CD14-positive monocyte (primary cell): ENCODE measurements around the gene MAD1L1. TPM values are rescaled to one million over a fixed set of nuclear protein-coding genes. Genes with fewer than 3 reads are reported as not detected.

Source experiments
- DNase-seq, 3 donors: peaks; one replicate each; pipeline ENCODE4 v3.0.0-alpha.2; 2011 to 2022
- H2AFZ ChIP-seq: 2 replicates; pipeline ENCODE4 v1.6.0; 2012; ENCODE audit warnings: mild to moderate bottlenecking, low read depth, low read length, inconsistent platforms; ENCODE audit not compliant: insufficient read depth, poor library complexity, severe bottlenecking
- H3K27ac ChIP-seq, 2 donors: 1 replicate in 1 of 2; 2 replicates in 1 of 2; pipeline ENCODE4 v1.5.1; 2012 to 2013; ENCODE audit warnings: low read length in 2 of 2, control low read depth in 1 of 2, inconsistent platforms in 1 of 2, low read depth in 1 of 2, mild to moderate bottlenecking in 1 of 2
- H3K27me3 ChIP-seq, 2 donors: one replicate each; pipeline versions ENCODE4 v1.6.0 to v1.6.1; 2011 to 2013; ENCODE audit warnings: low read length in 2 of 2; ENCODE audit not compliant: control insufficient read depth in 2 of 2, insufficient read depth in 2 of 2
- H3K36me3 ChIP-seq, 2 donors: replicated peaks in 1 of 2; 1 replicate in 1 of 2; 2 replicates in 1 of 2; pipeline versions ENCODE4 v1.5.1 to v1.6.1; 2012 to 2013; ENCODE audit warnings: low read length in 2 of 2, control low read depth in 1 of 2, inconsistent platforms in 1 of 2, mild to moderate bottlenecking in 1 of 2; ENCODE audit not compliant: insufficient read depth in 2 of 2, control insufficient read depth in 1 of 2
- H3K4me1 ChIP-seq, 2 donors: 1 replicate in 1 of 2; 2 replicates in 1 of 2; pipeline versions ENCODE4 v1.5.1 to v1.6.1; 2012 to 2013; ENCODE audit warnings: low read length in 2 of 2, control low read depth in 1 of 2, inconsistent platforms in 1 of 2, mild to moderate bottlenecking in 1 of 2, moderate library complexity in 1 of 2; ENCODE audit not compliant: insufficient read depth in 2 of 2, control insufficient read depth in 1 of 2
- H3K4me2 ChIP-seq: replicated peaks from 2 replicates; pipeline ENCODE3; 2012; ENCODE audit warnings: low read length, moderate library complexity, mild to moderate bottlenecking; ENCODE audit not compliant: poor library complexity, severe bottlenecking; ENCODE audit errors: extremely low read depth
- H3K4me3 ChIP-seq, 3 experiments: fragments of 200-600 bp in 1 of 3; sonication (generic) in 1 of 3; replicated peaks in 1 of 3; 1 replicate in 2 of 3; 2 replicates in 1 of 3; pipeline ENCODE4 v1.5.1; 2011 to 2013; ENCODE audit warnings: low read length in 3 of 3, mild to moderate bottlenecking in 3 of 3, control low read depth in 2 of 3, low read depth in 2 of 3, inconsistent platforms in 1 of 3, moderate library complexity in 1 of 3
- H3K79me2 ChIP-seq: 2 replicates; pipeline ENCODE4 v1.6.0; 2012; ENCODE audit warnings: mild to moderate bottlenecking, control low read depth, inconsistent platforms, low read length, moderate library complexity; ENCODE audit not compliant: insufficient read depth
- H3K9ac ChIP-seq: 2 replicates; pipeline ENCODE4 v1.6.0; 2017; ENCODE audit warnings: low read length, mild to moderate bottlenecking; ENCODE audit not compliant: insufficient read depth, poor library complexity, severe bottlenecking
- H3K9me3 ChIP-seq, 2 donors: replicated peaks in 1 of 2; 1 replicate in 1 of 2; 2 replicates in 1 of 2; pipeline versions ENCODE4 v1.5.1 to v1.6.1; 2012 to 2013; ENCODE audit warnings: low read length in 2 of 2, control low read depth in 1 of 2; ENCODE audit not compliant: control insufficient read depth in 1 of 2, insufficient read depth in 1 of 2
- H4K20me1 ChIP-seq: 2 replicates; pipeline ENCODE4 v1.6.0; 2012; ENCODE audit warnings: mild to moderate bottlenecking, low read length, control low read depth, moderate library complexity; ENCODE audit not compliant: insufficient read depth
- H3K27ac Mint-ChIP-seq, 7 donors: one replicate each; pipeline ENCODE4 v1.8.0; 2020; ENCODE audit warnings: mild to moderate bottlenecking in 7 of 7, mixed read lengths in 7 of 7, moderate library complexity in 6 of 7, inconsistent platforms in 2 of 7
- H3K27me3 Mint-ChIP-seq, 3 donors: one replicate each; pipeline ENCODE4 v1.8.0; 2021 to 2022; ENCODE audit warnings: low read depth in 3 of 3, mild to moderate bottlenecking in 3 of 3, mixed read lengths in 3 of 3, moderate library complexity in 3 of 3, inconsistent platforms in 1 of 3
- H3K36me3 Mint-ChIP-seq, 2 donors: one replicate each; pipeline ENCODE4 v1.8.0; 2020; ENCODE audit warnings: mixed read lengths in 2 of 2, inconsistent platforms in 1 of 2, mild to moderate bottlenecking in 1 of 2
- H3K4me1 Mint-ChIP-seq: one replicate; pipeline ENCODE4 v1.8.0; 2020; ENCODE audit warnings: mild to moderate bottlenecking, mixed read lengths
- H3K4me3 Mint-ChIP-seq, 2 donors: one replicate each; pipeline ENCODE4 v1.8.0; 2020; ENCODE audit warnings: mild to moderate bottlenecking in 2 of 2, mixed read lengths in 2 of 2, moderate library complexity in 1 of 2
- H3K9me3 Mint-ChIP-seq, 7 donors: one replicate each; pipeline ENCODE4 v1.8.0; 2020 to 2022; ENCODE audit warnings: mixed read lengths in 7 of 7, mild to moderate bottlenecking in 6 of 7, moderate library complexity in 6 of 7, inconsistent platforms in 2 of 7
- WGBS: methylation state at CpG from one replicate; pipeline ENCODE4 v1.1.5; 2013; ENCODE audit warnings: missing lambda C conversion rate; ENCODE audit not compliant: insufficient coverage; 5-methylcytosine and 5-hydroxymethylcytosine counted together
- intact Hi-C, 2 donors: fragments of 100-400 bp; cut with micrococcal nuclease; formaldehyde crosslinking; loops; one replicate each; pipeline versions ENCODE4 v1.15.0 to v1.15.1; 2023
- polyA plus RNA-seq, 3 donors: library from polyadenylated mRNA; depleted of rRNA in 1 of 3; unstranded in 2 of 3; stranded (reverse) in 1 of 3; fragments of 300-500 nt in 2 of 3; fragments of >200 nt in 1 of 3; fragmentation: Illumina TruSeq in 2 of 3; gene quantifications; 1 replicate in 2 of 3; 2 replicates in 1 of 3; pipeline ENCODE4 v1.2.3, GENCODE V29; 2012 to 2021
- TF ChIP-seq, protein P1 (sequence below): fragments of 200-600 bp; IDR thresholded peaks from one replicate; pipeline ENCODE4 v1.8.0; 2022; ENCODE audit warnings: antibody characterized with exemption, mild to moderate bottlenecking

The MAD1L1 gene
- polyA plus RNA-seq, 3 donors: 22.0 to 39.4 (median 33.2) TPM

DNA sequence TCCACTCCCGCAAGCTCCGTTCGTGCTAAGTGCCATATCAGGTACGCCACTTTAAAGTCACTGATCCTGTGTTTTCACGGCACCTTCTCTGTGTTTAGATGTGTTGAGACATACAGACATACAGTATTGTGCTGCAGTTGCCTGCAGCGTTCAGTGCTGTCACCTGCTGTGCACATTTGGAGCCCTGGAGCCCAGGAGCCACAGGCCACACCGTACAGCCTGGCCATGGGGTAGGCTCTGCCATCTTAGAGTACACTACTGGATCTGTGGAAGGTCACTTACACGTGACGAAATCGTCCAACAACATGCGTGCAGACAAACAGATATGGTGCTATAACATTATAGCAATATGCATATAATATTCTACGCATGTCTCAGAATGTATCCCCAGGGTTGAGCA is 451.4 kb downstream of the MAD1L1 start:
- Mint-ChIP-seq H3K9me3 (peaks cover 9 to 26% (median 18%) of the 10 kb centered on the region in 7 donors), H3K27ac (no peak overlapping the region), H3K27me3 (peaks cover 6 to 8% (median 7%) of the 10 kb centered on the region in 3 donors), H3K36me3 (peaks cover 0 to 3% of the 10 kb centered on the region in 2 donors), H3K4me1 (no peaks in the 10 kb centered on the region), H3K4me3 (no peak overlapping the region)
- Histone ChIP-seq H3K4me3 (no peak overlapping the region), H3K9me3 (peaks cover 0 to 11% of the 10 kb centered on the region in 2 donors), H3K27me3 (no peaks in the 10 kb centered on the region), H3K4me1 (no peaks in the 10 kb centered on the region), H3K79me2 (no peaks in the 10 kb centered on the region), H3K9ac (no peak overlapping the region), H2AFZ (no peak overlapping the region), H3K27ac (no peak overlapping the region), H3K4me2 (no peak overlapping the region), H4K20me1 (no peaks in the 10 kb centered on the region), H3K36me3 (no peaks in the 10 kb centered on the region)
- TF ChIP-seq, protein P1, sequence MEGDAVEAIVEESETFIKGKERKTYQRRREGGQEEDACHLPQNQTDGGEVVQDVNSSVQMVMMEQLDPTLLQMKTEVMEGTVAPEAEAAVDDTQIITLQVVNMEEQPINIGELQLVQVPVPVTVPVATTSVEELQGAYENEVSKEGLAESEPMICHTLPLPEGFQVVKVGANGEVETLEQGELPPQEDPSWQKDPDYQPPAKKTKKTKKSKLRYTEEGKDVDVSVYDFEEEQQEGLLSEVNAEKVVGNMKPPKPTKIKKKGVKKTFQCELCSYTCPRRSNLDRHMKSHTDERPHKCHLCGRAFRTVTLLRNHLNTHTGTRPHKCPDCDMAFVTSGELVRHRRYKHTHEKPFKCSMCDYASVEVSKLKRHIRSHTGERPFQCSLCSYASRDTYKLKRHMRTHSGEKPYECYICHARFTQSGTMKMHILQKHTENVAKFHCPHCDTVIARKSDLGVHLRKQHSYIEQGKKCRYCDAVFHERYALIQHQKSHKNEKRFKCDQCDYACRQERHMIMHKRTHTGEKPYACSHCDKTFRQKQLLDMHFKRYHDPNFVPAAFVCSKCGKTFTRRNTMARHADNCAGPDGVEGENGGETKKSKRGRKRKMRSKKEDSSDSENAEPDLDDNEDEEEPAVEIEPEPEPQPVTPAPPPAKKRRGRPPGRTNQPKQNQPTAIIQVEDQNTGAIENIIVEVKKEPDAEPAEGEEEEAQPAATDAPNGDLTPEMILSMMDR: no peak
- no peak for DNase-seq
- intact Hi-C loops: no loop called here
- WGBS: 98% methylated on average over 4 of the region's 12 CpGs

DNA sequence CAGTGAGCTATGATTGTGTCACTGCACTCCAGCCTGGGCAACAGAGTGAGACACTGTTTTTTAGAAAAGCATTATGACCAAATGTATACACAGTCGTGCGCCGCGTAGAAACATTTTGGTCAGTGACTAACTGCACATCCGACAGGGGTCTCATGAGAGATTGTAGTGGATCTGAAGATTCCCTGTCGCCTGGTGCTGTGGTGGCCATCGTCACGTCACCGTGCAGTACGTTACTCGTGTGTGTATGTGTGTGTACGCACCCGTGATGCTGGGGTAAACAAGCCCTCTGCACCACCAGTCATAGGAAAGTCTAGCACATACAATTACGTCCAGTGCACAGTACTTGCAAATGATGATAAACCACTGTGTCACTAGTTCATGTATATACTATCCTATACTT is 453.3 kb downstream of the MAD1L1 start:
- no peaks in the 10 kb centered on the region for H3K36me3 Mint-ChIP-seq
- TF ChIP-seq, protein P1: no peak
- peaks cover 3 to 12% (median 8%) of the 10 kb centered on the region in 3 donors for H3K27me3 Mint-ChIP-seq
- no peak overlapping the region for H3K27ac Mint-ChIP-seq
- no peaks in the 10 kb centered on the region for H3K4me1 Mint-ChIP-seq
- H3K9me3 Mint-ChIP-seq: peaks cover 3 to 21% (median 15%) of the 10 kb centered on the region in 7 donors
- Histone ChIP-seq H3K4me2 (no peak overlapping the region), H4K20me1 (no peaks in the 10 kb centered on the region), H2AFZ (no peak overlapping the region), H3K79me2 (no peaks in the 10 kb centered on the region), H3K27ac (no peak overlapping the region), H3K9me3 (peaks cover 0 to 8% of the 10 kb centered on the region in 2 donors), H3K36me3 (no peaks in the 10 kb centered on the region), H3K9ac (no peak overlapping the region), H3K4me1 (no peaks in the 10 kb centered on the region), H3K27me3 (no peaks in the 10 kb centered on the region), H3K4me3 (no peak overlapping the region)
- intact Hi-C loops: no loop called here
- DNase-seq: no peak
- 85% methylated on average over 6 of the region's 14 CpGs for WGBS
- no peak overlapping the region for H3K4me3 Mint-ChIP-seq
